DND-41 (cell line): Measurements from ENCODE around the gene STMN1.

ENCODE experiments used
- CTCF ChIP-seq: IDR thresholded peaks from 2 replicates; pipeline ENCODE4 v1.5.1; 2012; ENCODE audit warnings: borderline replicate concordance, low read length, moderate library complexity, mild to moderate bottlenecking; ENCODE audit not compliant: poor library complexity, severe bottlenecking; ENCODE audit errors: extremely low read depth
- EZH2 ChIP-seq: IDR thresholded peaks from 3 replicates; pipeline ENCODE4 v1.6.1; 2012; ENCODE audit warnings: borderline replicate concordance, low read depth, mild to moderate bottlenecking, moderate library complexity, low read length, inconsistent platforms; ENCODE audit not compliant: severe bottlenecking

GRCh38 chr1:25870614-25871013 lies 35.6 kb downstream of the STMN1 start:
- no peak for TF ChIP-seq CTCF
- TF ChIP-seq EZH2 = no peak
